Thoracic aorta (tissue), 2 donors: ENCODE results near the gene LSP1. TPM values are rescaled to one million over a fixed set of nuclear protein-coding genes. Genes with fewer than 3 reads are reported as not detected.

Source experiments
- ATAC-seq: fragments of 150-250 bp; one replicate; pipeline ENCODE4 v1.8.0; 2017; ENCODE audit warnings: low read depth; ENCODE audit not compliant: insufficient number of reproducible peaks, low FRiP score
- DNase-seq: peaks from one replicate; pipeline ENCODE4 v3.0.0-alpha.2; 2020; ENCODE audit warnings: low spot score
- H3K27ac ChIP-seq, 2 donors: fragments of 200-600 bp; sonication (generic); 1 replicate in 1 of 2; 2 replicates in 1 of 2; pipeline ENCODE4 v1.5.1; 2016; ENCODE audit warnings: mild to moderate bottlenecking in 2 of 2, moderate library complexity in 2 of 2
- H3K27me3 ChIP-seq: fragments of 200-600 bp; sonication (generic); replicated peaks from 2 replicates; pipeline ENCODE4 v1.6.0; 2016; ENCODE audit warnings: mild to moderate bottlenecking; ENCODE audit not compliant: insufficient read depth
- H3K36me3 ChIP-seq: fragments of 200-600 bp; sonication (generic); one replicate; pipeline ENCODE4 v1.5.1; 2016
- H3K4me1 ChIP-seq, 2 donors: fragments of 200-600 bp; sonication (generic); 1 replicate in 1 of 2; 2 replicates in 1 of 2; pipeline versions ENCODE4 v1.5.1 to v1.6.0; 2016; ENCODE audit warnings: low read depth in 2 of 2, mild to moderate bottlenecking in 1 of 2; ENCODE audit not compliant: control insufficient read depth in 1 of 2
- H3K4me3 ChIP-seq: fragments of 200-600 bp; sonication (generic); 2 replicates; pipeline ENCODE4 v1.5.1; 2016; ENCODE audit warnings: mild to moderate bottlenecking
- H3K9me3 ChIP-seq: fragments of 200-600 bp; sonication (generic); 2 replicates; pipeline ENCODE4 v1.5.1; 2016
- total RNA-seq, 2 donors: library from RNA; depleted of rRNA; stranded (reverse); fragments of >200 nt; gene quantifications; one replicate each; pipeline versions ENCODE4 v1.1.0 to v1.2.3, GENCODE V29; 2016
- TF ChIP-seq, protein P1 (sequence below): fragments of 200-600 bp; sonication (generic); IDR thresholded peaks from one replicate; pipeline ENCODE4 v1.5.1; 2019; ENCODE audit warnings: antibody characterized with exemption

LSP1 gene
- total RNA-seq, 2 donors from 2014 or later = 23.6 to 40.5 TPM

DNA sequence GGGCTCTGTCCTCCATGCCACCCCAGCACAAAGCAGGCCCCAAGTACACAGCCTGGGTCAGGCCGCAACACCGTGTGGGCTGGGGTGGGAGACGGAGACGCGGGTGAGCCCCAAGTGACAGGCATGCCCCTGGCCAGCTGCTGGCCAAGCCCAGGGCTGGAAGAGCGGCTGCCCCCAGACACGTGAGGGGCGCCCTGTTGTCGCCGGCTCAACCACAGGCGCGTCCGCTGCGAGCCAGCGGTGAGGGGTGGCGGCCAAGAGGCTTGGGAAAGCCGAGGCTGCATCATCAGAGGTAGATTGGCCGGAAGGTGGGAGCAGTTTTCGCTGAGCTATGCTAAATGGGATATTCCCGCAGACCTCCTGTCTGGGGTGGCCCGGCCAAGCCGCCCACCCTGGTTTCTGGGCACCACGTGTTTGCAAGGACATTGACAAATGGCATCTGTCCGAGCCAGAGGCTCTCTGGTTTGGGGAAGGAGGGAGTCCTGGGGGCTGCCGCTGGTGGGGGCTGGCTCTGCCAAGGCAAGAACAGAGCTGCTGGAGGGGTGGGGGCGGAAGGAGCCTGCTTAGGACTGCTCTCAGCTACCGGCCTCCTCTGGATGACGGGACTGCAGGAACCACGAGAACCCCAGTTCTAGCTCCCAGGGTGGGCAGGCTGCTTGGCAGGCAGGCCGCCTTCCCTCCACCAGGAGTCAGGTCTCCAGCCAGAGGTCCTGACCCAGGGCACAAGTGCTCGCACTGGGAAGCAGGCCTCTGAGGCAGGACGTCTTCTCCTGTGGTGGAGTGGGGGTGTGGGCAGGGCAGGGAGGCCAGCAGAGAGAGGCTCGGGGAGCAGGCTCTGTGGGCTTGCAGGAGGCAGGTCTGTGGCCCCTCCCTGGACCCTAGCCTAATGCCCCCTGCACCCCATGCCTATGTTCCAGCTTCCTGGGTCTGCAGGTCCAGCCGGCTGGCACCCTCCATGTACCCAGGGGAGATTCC, 38.3 kb downstream of the LSP1 start:
- Histone ChIP-seq H3K27ac (no peak overlapping the region), H3K9me3 (no peaks in the 10 kb centered on the region), H3K4me3 (no peak overlapping the region), H3K4me1 (no peaks in the 10 kb centered on the region), H3K36me3 (peaks cover 5% of the 10 kb centered on the region), H3K27me3 (no peaks in the 10 kb centered on the region)
- no peak for ATAC-seq
- TF ChIP-seq, protein P1, sequence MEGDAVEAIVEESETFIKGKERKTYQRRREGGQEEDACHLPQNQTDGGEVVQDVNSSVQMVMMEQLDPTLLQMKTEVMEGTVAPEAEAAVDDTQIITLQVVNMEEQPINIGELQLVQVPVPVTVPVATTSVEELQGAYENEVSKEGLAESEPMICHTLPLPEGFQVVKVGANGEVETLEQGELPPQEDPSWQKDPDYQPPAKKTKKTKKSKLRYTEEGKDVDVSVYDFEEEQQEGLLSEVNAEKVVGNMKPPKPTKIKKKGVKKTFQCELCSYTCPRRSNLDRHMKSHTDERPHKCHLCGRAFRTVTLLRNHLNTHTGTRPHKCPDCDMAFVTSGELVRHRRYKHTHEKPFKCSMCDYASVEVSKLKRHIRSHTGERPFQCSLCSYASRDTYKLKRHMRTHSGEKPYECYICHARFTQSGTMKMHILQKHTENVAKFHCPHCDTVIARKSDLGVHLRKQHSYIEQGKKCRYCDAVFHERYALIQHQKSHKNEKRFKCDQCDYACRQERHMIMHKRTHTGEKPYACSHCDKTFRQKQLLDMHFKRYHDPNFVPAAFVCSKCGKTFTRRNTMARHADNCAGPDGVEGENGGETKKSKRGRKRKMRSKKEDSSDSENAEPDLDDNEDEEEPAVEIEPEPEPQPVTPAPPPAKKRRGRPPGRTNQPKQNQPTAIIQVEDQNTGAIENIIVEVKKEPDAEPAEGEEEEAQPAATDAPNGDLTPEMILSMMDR = no peak
- no peak for DNase-seq

DNA sequence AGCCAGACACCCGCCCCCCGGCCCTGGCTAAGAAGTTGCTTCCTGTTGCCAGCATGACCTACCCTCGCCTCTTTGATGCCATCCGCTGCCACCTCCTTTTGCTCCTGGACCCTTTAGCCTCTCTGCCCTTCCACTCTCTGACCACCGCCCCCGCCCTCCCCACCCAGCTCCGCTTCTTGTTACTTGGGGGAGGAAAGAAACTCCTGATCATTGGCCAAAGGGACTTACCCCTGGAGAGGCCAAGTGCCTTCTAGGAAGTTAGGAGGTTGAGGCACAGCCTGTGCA, 38.9 kb downstream of the LSP1 start, which contains the start of gene PRR33:
PRR33 (minus strand) TSS at position 65 of the 285 bp plus-strand sequence. CDS start 1,311 bp downstream, outside the sequence.
- H3K9me3 ChIP-seq = no peaks in the 10 kb centered on the region
- no peak within 1 kb of the TSS for H3K4me3 ChIP-seq
- no peaks in the 10 kb centered on the region for H3K4me1 ChIP-seq
- H3K36me3 ChIP-seq = peaks cover under 1% of the 10 kb centered on the region
- no peaks in the 10 kb centered on the region for H3K27me3 ChIP-seq
- ATAC-seq (no peak), DNase-seq (no peak)
- TF ChIP-seq, protein P1 = no peak
- no peak within 1 kb of the TSS for H3K27ac ChIP-seq

DNA sequence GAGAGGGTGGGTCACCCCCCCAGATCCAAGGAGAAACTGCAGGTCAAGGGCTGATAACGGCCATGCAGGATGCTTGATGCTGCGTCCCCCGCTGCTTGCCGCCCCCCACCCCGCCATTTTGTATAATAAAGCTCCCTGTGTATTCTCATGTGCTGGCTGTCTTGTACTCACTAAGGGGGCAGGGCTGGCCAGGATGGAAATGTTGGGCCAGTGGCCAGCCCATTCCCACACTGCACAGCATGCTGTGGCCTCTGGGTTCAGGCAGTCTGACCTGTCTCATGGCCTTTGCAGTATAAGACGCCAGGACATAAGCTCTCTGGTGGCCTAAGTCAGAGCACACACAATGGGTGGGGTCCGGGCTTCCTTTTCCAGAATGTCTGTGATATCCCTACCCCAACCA, 39.2 kb downstream of the LSP1 start:
- Histone ChIP-seq H3K4me1 (no peaks in the 10 kb centered on the region), H3K4me3 (no peak overlapping the region), H3K27ac (no peak overlapping the region), H3K36me3 (no peaks in the 10 kb centered on the region), H3K9me3 (no peaks in the 10 kb centered on the region), H3K27me3 (no peaks in the 10 kb centered on the region)
- ATAC-seq = no peak
- TF ChIP-seq, protein P1 = no peak
- DNase-seq = no peak

DNA sequence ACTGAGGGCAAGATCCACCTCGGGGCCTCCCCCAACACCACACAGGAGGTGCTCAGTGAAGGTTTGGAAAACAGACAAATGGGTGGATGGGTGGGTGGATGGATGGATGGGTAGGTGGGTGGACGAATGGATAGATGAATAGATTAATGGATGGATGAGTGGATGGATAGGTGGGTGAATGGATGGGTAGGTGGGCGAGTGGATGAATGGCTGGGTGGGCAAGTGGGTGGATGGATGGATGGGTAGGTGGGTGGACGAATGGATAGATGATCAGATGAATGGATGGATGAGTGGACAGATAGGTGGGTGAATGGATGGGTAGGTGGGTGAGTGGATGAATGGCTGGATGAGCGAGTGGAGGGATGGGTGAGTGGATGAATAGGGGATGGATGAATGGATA, 39.7 kb downstream of the LSP1 start:
- Histone ChIP-seq H3K9me3 (no peaks in the 10 kb centered on the region), H3K36me3 (no peaks in the 10 kb centered on the region), H3K27ac (no peak overlapping the region), H3K4me3 (no peak overlapping the region), H3K4me1 (no peaks in the 10 kb centered on the region), H3K27me3 (no peaks in the 10 kb centered on the region)
- DNase-seq (no peak), ATAC-seq (no peak)
- TF ChIP-seq, protein P1 = no peak

DNA sequence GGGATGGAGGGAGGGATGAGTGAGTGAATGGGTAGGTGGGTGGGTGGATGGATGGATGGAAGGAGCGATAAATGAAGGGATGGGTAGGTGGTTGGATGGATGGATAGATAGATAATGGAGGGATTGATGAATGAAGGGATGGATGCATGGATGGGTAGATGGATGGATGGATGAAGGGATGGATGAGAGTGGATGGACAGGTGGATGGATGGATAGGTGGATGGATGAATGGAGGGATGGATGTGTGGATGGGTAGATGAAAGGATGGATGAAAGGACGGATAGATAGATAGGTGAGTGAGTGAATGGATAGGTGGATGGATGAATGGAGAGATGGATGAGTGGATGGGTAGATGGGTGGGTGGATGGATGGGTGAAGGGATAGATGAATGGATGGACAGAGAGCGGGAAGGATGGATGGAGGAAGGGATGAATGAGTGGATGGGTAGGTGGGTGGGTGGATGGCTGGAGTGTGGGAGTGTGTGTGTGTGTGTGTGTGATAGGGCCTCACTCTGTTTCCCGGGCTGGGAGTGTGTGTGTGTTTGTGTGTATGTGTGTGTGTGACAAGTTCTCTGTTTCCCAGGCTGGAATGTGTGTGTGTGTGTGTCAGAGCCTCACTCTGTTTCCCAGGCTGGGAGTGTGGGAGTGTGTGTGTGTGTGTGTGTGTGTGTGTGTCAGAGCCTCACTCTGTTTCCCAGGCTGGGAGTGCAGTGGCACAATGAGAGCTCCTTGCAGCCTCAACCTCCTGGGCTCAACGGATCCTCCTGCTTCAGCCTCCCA, 40.9 kb downstream of the LSP1 start:
- TF ChIP-seq, protein P1 = no peak
- ATAC-seq = no peak
- no peak for DNase-seq
- Histone ChIP-seq H3K9me3 (no peaks in the 10 kb centered on the region), H3K4me1 (no peaks in the 10 kb centered on the region), H3K36me3 (no peaks in the 10 kb centered on the region), H3K27ac (no peak overlapping the region), H3K4me3 (no peak overlapping the region), H3K27me3 (no peaks in the 10 kb centered on the region)
